Osteoblast (primary cell): ENCODE data around the gene FRMPD2. TPM values are rescaled to one million over a fixed set of nuclear protein-coding genes. Genes with fewer than 3 reads are reported as not detected.
A peak's percentile ranks its signal among the peaks of the same experiment; 100 is the strongest.

Experiments
- DNase-seq: peaks from one replicate; pipeline ENCODE4 v3.0.0; 2011; ENCODE audit warnings: low spot score, mixed read lengths; ENCODE audit not compliant: insufficient read length; ENCODE audit errors: missing footprints
- H2AFZ ChIP-seq: 2 replicates; pipeline ENCODE4 v1.6.0; 2011; ENCODE audit warnings: mild to moderate bottlenecking, low read length
- H3K27ac ChIP-seq: 2 replicates; pipeline ENCODE4 v1.5.1; 2011; ENCODE audit warnings: mild to moderate bottlenecking, low read depth, low read length, moderate library complexity
- H3K27me3 ChIP-seq: 2 replicates; pipeline ENCODE4 v1.6.0; 2012; ENCODE audit warnings: mild to moderate bottlenecking, control low read depth, inconsistent platforms, low read length, moderate library complexity; ENCODE audit not compliant: insufficient read depth
- H3K36me3 ChIP-seq: 2 replicates; pipeline ENCODE4 v1.5.1; 2011; ENCODE audit warnings: mild to moderate bottlenecking, low read length, control low read depth, moderate library complexity; ENCODE audit not compliant: insufficient read depth
- H3K4me1 ChIP-seq: 2 replicates; pipeline ENCODE4 v1.5.1; 2011; ENCODE audit warnings: mild to moderate bottlenecking, low read length, control low read depth, moderate library complexity; ENCODE audit not compliant: insufficient read depth
- H3K4me2 ChIP-seq: 2 replicates; pipeline ENCODE4 v1.6.0; 2011; ENCODE audit warnings: mild to moderate bottlenecking, low read length; ENCODE audit not compliant: insufficient read depth
- H3K4me3 ChIP-seq: fragments of 200-600 bp; sonication (generic); 3 replicates; pipeline ENCODE4 v1.5.1; 2012; ENCODE audit warnings: mild to moderate bottlenecking, low read length, inconsistent platforms; ENCODE audit not compliant: insufficient read depth
- H3K79me2 ChIP-seq: 2 replicates; pipeline ENCODE4 v1.6.0; 2012; ENCODE audit warnings: mild to moderate bottlenecking, low read length, control low read depth, inconsistent platforms; ENCODE audit not compliant: insufficient read depth
- H3K9me3 ChIP-seq: 2 replicates; pipeline ENCODE4 v1.5.1; 2011; ENCODE audit warnings: low read depth, low read length, control low read depth
- H4K20me1 ChIP-seq: 2 replicates; pipeline ENCODE4 v1.6.0; 2012; ENCODE audit warnings: mild to moderate bottlenecking, low read length, control low read depth; ENCODE audit not compliant: insufficient read depth
- total RNA-seq: library from RNA; depleted of rRNA; stranded (reverse); fragments of >200 nt; gene quantifications from 2 replicates; pipeline ENCODE4 v1.2.3, GENCODE V29; 2012
- TF ChIP-seq, protein P1 (sequence below): IDR thresholded peaks from 2 replicates; pipeline ENCODE4 v1.5.1; 2011; ENCODE audit warnings: mild to moderate bottlenecking, low read depth, low read length, moderate library complexity; ENCODE audit errors: extremely low read depth

Gene FRMPD2
- total RNA-seq, 1 donor: not detected

DNA sequence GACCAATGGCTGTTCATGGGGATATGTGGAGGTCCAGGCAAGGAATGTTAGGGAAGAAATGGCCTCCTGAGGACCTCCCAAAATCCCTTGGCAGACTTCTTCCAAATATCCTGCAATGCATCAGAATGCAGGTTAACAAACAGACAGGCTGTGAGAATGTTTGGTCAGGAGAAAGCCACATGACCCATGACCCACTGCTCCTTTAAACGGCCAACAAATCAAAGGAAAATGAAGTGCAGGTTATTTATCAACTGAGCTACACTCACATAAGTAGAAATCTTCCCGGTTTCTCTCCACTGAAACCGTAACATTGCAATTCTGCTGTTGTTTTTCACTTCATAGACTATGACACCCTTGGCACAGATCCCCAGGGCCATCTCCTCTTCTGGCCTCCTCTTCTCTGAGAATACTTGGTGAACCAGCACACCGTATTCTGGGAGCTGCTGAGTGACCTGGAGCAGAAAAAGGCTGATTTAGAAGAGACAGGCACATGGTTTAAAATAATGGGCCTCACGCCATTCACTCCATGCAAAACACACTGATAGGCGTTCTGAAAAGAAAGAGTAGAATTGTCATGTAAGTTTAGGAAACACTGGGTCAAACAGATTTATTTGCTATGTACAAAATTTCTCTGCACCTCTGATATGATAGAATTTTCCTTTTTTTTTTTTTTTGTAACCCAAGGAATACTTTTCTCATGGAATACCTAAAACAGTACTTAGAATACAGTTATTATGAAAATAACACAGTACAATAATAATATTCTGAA lies 67.8 kb downstream of the FRMPD2 start:
- no peak overlapping the region for H3K27ac ChIP-seq
- H3K9me3 ChIP-seq: no peaks in the 10 kb centered on the region
- H2AFZ ChIP-seq: no peak overlapping the region
- no peaks in the 10 kb centered on the region for H3K79me2 ChIP-seq
- H4K20me1 ChIP-seq: no peaks in the 10 kb centered on the region
- H3K36me3 ChIP-seq: no peaks in the 10 kb centered on the region
- TF ChIP-seq, protein P1, sequence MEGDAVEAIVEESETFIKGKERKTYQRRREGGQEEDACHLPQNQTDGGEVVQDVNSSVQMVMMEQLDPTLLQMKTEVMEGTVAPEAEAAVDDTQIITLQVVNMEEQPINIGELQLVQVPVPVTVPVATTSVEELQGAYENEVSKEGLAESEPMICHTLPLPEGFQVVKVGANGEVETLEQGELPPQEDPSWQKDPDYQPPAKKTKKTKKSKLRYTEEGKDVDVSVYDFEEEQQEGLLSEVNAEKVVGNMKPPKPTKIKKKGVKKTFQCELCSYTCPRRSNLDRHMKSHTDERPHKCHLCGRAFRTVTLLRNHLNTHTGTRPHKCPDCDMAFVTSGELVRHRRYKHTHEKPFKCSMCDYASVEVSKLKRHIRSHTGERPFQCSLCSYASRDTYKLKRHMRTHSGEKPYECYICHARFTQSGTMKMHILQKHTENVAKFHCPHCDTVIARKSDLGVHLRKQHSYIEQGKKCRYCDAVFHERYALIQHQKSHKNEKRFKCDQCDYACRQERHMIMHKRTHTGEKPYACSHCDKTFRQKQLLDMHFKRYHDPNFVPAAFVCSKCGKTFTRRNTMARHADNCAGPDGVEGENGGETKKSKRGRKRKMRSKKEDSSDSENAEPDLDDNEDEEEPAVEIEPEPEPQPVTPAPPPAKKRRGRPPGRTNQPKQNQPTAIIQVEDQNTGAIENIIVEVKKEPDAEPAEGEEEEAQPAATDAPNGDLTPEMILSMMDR: no peak
- H3K4me3 ChIP-seq: no peak overlapping the region
- no peaks in the 10 kb centered on the region for H3K4me1 ChIP-seq
- no peak for DNase-seq
- no peak overlapping the region for H3K4me2 ChIP-seq
- H3K27me3 ChIP-seq: peaks cover 4% of the 10 kb centered on the region

DNA sequence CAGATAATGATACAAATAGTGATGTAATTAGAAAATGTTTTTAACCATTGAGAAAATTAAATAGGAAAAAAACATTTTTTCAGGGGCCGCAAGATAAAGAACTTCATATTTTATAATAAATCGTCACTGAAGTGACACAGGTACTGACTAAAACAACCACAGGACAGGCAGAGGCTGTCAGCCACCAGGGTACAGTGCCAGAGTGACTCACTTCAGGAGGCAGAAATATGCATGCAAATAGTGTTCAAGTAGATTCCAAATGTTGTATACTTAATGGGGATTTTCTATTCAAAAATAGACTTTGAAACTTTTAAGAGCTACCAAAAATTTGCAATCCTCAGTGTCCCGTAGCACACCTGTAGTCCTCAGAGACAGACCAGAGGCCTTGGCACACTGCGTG lies 68.6 kb downstream of the FRMPD2 start:
- no peak overlapping the region for H3K27ac ChIP-seq
- TF ChIP-seq, protein P1: no peak
- H3K9me3 ChIP-seq: no peaks in the 10 kb centered on the region
- no peaks in the 10 kb centered on the region for H3K36me3 ChIP-seq
- H3K4me3 ChIP-seq: no peak overlapping the region
- no peaks in the 10 kb centered on the region for H3K79me2 ChIP-seq
- H2AFZ ChIP-seq: no peak overlapping the region
- H3K27me3 ChIP-seq: peaks cover 6% of the 10 kb centered on the region
- no peaks in the 10 kb centered on the region for H3K4me1 ChIP-seq
- H4K20me1 ChIP-seq: no peaks in the 10 kb centered on the region
- no peak for DNase-seq
- no peak overlapping the region for H3K4me2 ChIP-seq

DNA sequence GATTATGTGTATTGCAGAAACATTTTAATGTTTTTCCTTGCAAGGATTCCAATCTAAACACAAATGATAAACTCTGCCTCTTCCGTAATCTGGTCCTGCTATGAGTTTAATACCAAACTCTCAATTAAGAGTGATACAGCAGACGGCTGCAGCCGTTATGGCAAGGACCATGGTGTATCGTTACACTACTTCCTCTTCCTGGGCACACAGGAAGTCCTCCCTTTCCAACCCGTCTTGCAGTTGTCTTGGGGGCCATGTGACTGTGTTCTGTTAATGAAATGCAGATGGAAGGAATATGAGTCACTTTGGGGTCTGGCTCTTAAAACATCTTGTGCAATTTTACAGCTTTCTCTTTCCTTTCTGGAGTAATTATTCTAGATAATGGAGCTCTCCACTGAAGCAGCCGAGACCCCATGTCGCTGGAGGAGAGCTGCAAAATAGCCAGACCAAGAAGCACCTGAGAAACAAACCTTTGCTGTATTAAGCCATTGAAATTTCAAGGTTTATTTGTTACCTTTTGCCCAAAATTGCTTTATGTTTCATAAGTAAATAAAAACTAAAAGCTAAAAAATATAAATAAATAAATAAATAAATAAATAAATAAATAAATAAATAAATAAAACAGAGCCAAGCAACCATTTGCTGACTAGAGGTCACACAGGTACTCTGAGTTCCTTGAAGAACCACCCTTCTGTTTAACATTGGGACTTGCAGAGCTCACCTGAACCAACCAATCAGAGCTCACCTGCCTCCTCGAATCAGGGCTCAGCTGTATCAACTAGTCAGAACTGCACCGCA lies 74.7 kb downstream of the FRMPD2 start:
- Histone ChIP-seq H3K4me2 (peak overlapping the region; percentile 51), H2AFZ (peak overlapping the region; percentile 77), H4K20me1 (no peaks in the 10 kb centered on the region), H3K9me3 (no peaks in the 10 kb centered on the region), H3K27ac (no peak overlapping the region), H3K4me1 (no peaks in the 10 kb centered on the region), H3K79me2 (no peaks in the 10 kb centered on the region), H3K27me3 (peaks cover 3% of the 10 kb centered on the region), H3K4me3 (peak overlapping the region; percentile 20), H3K36me3 (no peaks in the 10 kb centered on the region)
- no peak for DNase-seq
- TF ChIP-seq, protein P1: no peak
